ENCODE measurements around the gene EPHB6. TPM values are rescaled to one million over a fixed set of nuclear protein-coding genes. Genes with fewer than 3 reads are reported as not detected.
A peak's percentile ranks its signal among the peaks of the same experiment; 100 is the strongest.

Gene EPHB6
- total and polyA plus RNA-seq, 7 donors = 1.2 to 13.6 (median 6.7) TPM

GRCh38 chr7:142807855-142808460 lies 46.9 kb upstream of the EPHB6 start:
- no peak for TF ChIP-seq EP300 (IDR thresholded peaks at IDR 0.05)
- WGBS, 2 donors = 36 to 53% methylated on average over 3 of the region's 3 CpGs
- intact Hi-C loops (cut with DNase I) = no loop called here
- Histone ChIP-seq H3K4me1 (no peaks in the 10 kb centered on the region), H3K27ac (no peak overlapping the region), H3K36me3 (no peaks in the 10 kb centered on the region), H3K27me3 (peaks cover 3 to 35% (median 9%) of the 10 kb centered on the region in 3 donors), H3K4me3 (no peak overlapping the region), H3K9me3 (no peaks in the 10 kb centered on the region)
- no peak for DNase-seq

GRCh38 chr7:142808461-142808801 lies 46.4 kb upstream of the EPHB6 start:
- no peak for TF ChIP-seq CTCF (IDR thresholded peaks at IDR 0.05)
- no peak for TF ChIP-seq POLR2A (IDR thresholded peaks at IDR 0.05)
- TF ChIP-seq EP300 (IDR thresholded peaks at IDR 0.05) = no peak
- TF ChIP-seq POLR2AphosphoS5 (IDR thresholded peaks at IDR 0.05) = no peak
- Histone ChIP-seq H3K4me3 (no peak overlapping the region), H3K4me1 (no peaks in the 10 kb centered on the region), H3K27ac (no peak overlapping the region), H3K36me3 (no peaks in the 10 kb centered on the region), H3K27me3 (peaks cover 3 to 35% (median 14%) of the 10 kb centered on the region in 3 donors), H3K9me3 (no peaks in the 10 kb centered on the region)
- DNase-seq = no peak
- intact Hi-C loops (cut with DNase I) = no loop called here

- Histone ChIP-seq H3K4me1 (no peaks in the 10 kb centered on the region), H3K27me3 (peaks cover 3 to 35% (median 14%) of the 10 kb centered on the region in 3 donors), H3K4me3 (no peak overlapping the region), H3K36me3 (no peaks in the 10 kb centered on the region), H3K9me3 (no peaks in the 10 kb centered on the region), H3K27ac (no peak overlapping the region)
- intact Hi-C loops (cut with DNase I) = no loop called here
- no peak for DNase-seq
- 34 to 54% methylated on average over 6 of the region's 6 CpGs for WGBS, 2 donors
- TF ChIP-seq POLR2A (IDR thresholded peaks at IDR 0.05) (no peak), CTCF (IDR thresholded peaks at IDR 0.05) (no peak), POLR2AphosphoS5 (IDR thresholded peaks at IDR 0.05) (no peak), EP300 (IDR thresholded peaks at IDR 0.05) (no peak)
Observed at GRCh38 chr7:142808802-142809583, 45.9 kb upstream of the EPHB6 start.

- peaks cover 3 to 35% (median 14%) of the 10 kb centered on the region in 3 donors for H3K27me3 ChIP-seq
- TF ChIP-seq POLR2AphosphoS5 (IDR thresholded peaks at IDR 0.05) (no peak), EP300 (IDR thresholded peaks at IDR 0.05) (no peak), POLR2A (IDR thresholded peaks at IDR 0.05) (no peak), CTCF (IDR thresholded peaks at IDR 0.05) (no peak)
- WGBS, 2 donors = 62 to 80% methylated on average over 2 of the region's 2 CpGs
- no peaks in the 10 kb centered on the region for H3K9me3 ChIP-seq
- H3K4me1 ChIP-seq = no peaks in the 10 kb centered on the region
- H3K27ac ChIP-seq = no peak overlapping the region
- intact Hi-C loops (cut with DNase I) = no loop called here
- H3K4me3 ChIP-seq = no peak overlapping the region
- H3K36me3 ChIP-seq = no peaks in the 10 kb centered on the region
- no peak for DNase-seq
Observed at GRCh38 chr7:142809671-142810070, 45.2 kb upstream of the EPHB6 start.

- 27 to 31% methylated on average over 6 of the region's 6 CpGs for WGBS, 2 donors
- Histone ChIP-seq H3K27me3 (peaks cover 3 to 34% (median 14%) of the 10 kb centered on the region in 3 donors), H3K27ac (no peak overlapping the region), H3K9me3 (no peaks in the 10 kb centered on the region), H3K36me3 (no peaks in the 10 kb centered on the region), H3K4me3 (no peak overlapping the region), H3K4me1 (no peaks in the 10 kb centered on the region)
- intact Hi-C loops (cut with DNase I) = no loop called here
- DNase-seq = no peak
- peak in 2 of 4 experiments; percentile 38 to 46 for TF ChIP-seq CTCF (IDR thresholded peaks at IDR 0.05)
- TF ChIP-seq POLR2A (IDR thresholded peaks at IDR 0.05) = no peak
Observed at GRCh38 chr7:142811154-142811737, 43.6 kb upstream of the EPHB6 start.

Measured in sigmoid colon (tissue), 7 donors.